IMR-90 (cell line): ENCODE data around the gene FLOT2. TPM values are rescaled to one million over a fixed set of nuclear protein-coding genes. Genes with fewer than 3 reads are reported as not detected.

Experiments
- ATAC-seq: fragments of 200-7000 bp; cut with Tn5 transposase; 2 replicates; pipeline ENCODE4 v1.9.1; 2020; ENCODE audit warnings: low read depth, mild to moderate bottlenecking, moderate library complexity
- BruUV-seq: library from RNA; stranded (reverse); fragments of 400-500 nt; replicated peaks from 2 replicates; lab custom pipeline; 2021; lab: Mats Ljungman, UMichigan
- CTCF ChIA-PET: fragments of 300-600 bp; formaldehyde crosslinking; extraction: SDS; loops from one replicate; lab custom pipeline; 2021; ENCODE audit warnings: antibody characterized with exemption; lab: Yijun Ruan, JAX
- POLR2A ChIA-PET: fragments of 300-600 bp; sonication (Branson Sonifier 250); formaldehyde crosslinking; loops from one replicate; lab custom pipeline; 2022; ENCODE audit warnings: antibody characterized with exemption; ENCODE audit not compliant: unreplicated experiment; lab: Charles Lee
- DNase-seq: peaks from one replicate; pipeline ENCODE4 v3.0.0; 2013
- H2AFZ ChIP-seq: replicated peaks from 2 replicates; pipeline ENCODE3; 2013; ENCODE audit warnings: low read length, mild to moderate bottlenecking; ENCODE audit not compliant: poor library complexity
- H2AK5ac ChIP-seq: 2 replicates; pipeline ENCODE4 v1.6.1; 2013; ENCODE audit warnings: low read depth, low read length, inconsistent platforms
- H2AK9ac ChIP-seq: replicated peaks from 2 replicates; pipeline ENCODE3; 2013; ENCODE audit warnings: mild to moderate bottlenecking, low read depth, low read length, moderate library complexity; ENCODE audit not compliant: poor library complexity
- H2BK120ac ChIP-seq: 2 replicates; pipeline ENCODE4 v1.6.1; 2013; ENCODE audit warnings: low read depth, low read length, inconsistent platforms
- H2BK15ac ChIP-seq: 3 replicates; pipeline ENCODE4 v1.6.1; 2013; ENCODE audit warnings: low read depth, low read length, inconsistent platforms
- H2BK20ac ChIP-seq: 2 replicates; pipeline ENCODE4 v1.6.1; 2013; ENCODE audit warnings: low read depth, mild to moderate bottlenecking, inconsistent platforms, low read length, moderate library complexity
- H2BK5ac ChIP-seq: 2 replicates; pipeline ENCODE4 v1.6.1; 2013; ENCODE audit warnings: mild to moderate bottlenecking, low read depth, low read length, inconsistent platforms; ENCODE audit not compliant: poor library complexity, severe bottlenecking
- H3K14ac ChIP-seq: replicated peaks from 2 replicates; pipeline ENCODE4 v1.6.1; 2013; ENCODE audit warnings: low read depth, low read length, inconsistent platforms
- H3K18ac ChIP-seq: 2 replicates; pipeline ENCODE4 v1.6.1; 2013; ENCODE audit warnings: low read depth, low read length, control low read depth
- H3K23ac ChIP-seq: 2 replicates; pipeline ENCODE4 v1.6.1; 2013; ENCODE audit warnings: low read depth, low read length, inconsistent platforms
- H3K27ac ChIP-seq: 2 replicates; pipeline ENCODE4 v1.5.1; 2013; ENCODE audit warnings: mild to moderate bottlenecking, control low read depth, low read length; ENCODE audit not compliant: insufficient read depth
- H3K27me3 ChIP-seq: 2 replicates; pipeline ENCODE4 v1.6.1; 2013; ENCODE audit warnings: low read length; ENCODE audit not compliant: control insufficient read depth, insufficient read depth
- H3K36me3 ChIP-seq: 2 replicates; pipeline ENCODE4 v1.6.1; 2013; ENCODE audit warnings: low read length, mixed read lengths; ENCODE audit not compliant: control insufficient read depth, insufficient read depth
- H3K4ac ChIP-seq: 2 replicates; pipeline ENCODE4 v1.6.1; 2013; ENCODE audit warnings: low read depth, low read length, inconsistent platforms
- H3K4me1 ChIP-seq: 2 replicates; pipeline ENCODE4 v1.6.1; 2013; ENCODE audit warnings: low read length, mixed read lengths; ENCODE audit not compliant: control insufficient read depth, insufficient read depth
- H3K4me2 ChIP-seq: 2 replicates; pipeline ENCODE4 v1.6.1; 2013; ENCODE audit warnings: low read depth, mild to moderate bottlenecking, control low read depth, low read length, moderate library complexity
- H3K4me3 ChIP-seq: 2 replicates; pipeline ENCODE4 v1.5.1; 2013; ENCODE audit warnings: low read depth, mild to moderate bottlenecking, control low read depth, low read length, moderate library complexity; ENCODE audit not compliant: insufficient read depth
- H3K56ac ChIP-seq: 2 replicates; pipeline ENCODE4 v1.6.1; 2013; ENCODE audit warnings: low read length, inconsistent platforms; ENCODE audit not compliant: insufficient read depth; ENCODE audit errors: extremely low read depth
- H3K79me1 ChIP-seq, 2 experiments: 2 replicates each; pipeline ENCODE4 v1.6.1; 2013; ENCODE audit warnings: low read length in 2 of 2, inconsistent platforms in 1 of 2, low read depth in 1 of 2
- H3K9ac ChIP-seq: 2 replicates; pipeline ENCODE4 v1.6.1; 2013; ENCODE audit warnings: low read depth, low read length, control low read depth
- H3K9me1 ChIP-seq: 2 replicates; pipeline ENCODE4 v1.6.1; 2013; ENCODE audit warnings: low read length, inconsistent platforms; ENCODE audit not compliant: insufficient read depth
- H3K9me3 ChIP-seq: 2 replicates; pipeline ENCODE4 v1.6.1; 2013; ENCODE audit warnings: low read length; ENCODE audit not compliant: control insufficient read depth, insufficient read depth
- H4K20me1 ChIP-seq: 2 replicates; pipeline ENCODE4 v1.6.1; 2013; ENCODE audit warnings: low read length, inconsistent platforms; ENCODE audit not compliant: insufficient read depth
- H4K5ac ChIP-seq: 2 replicates; pipeline ENCODE4 v1.6.1; 2013; ENCODE audit warnings: mild to moderate bottlenecking, low read depth, low read length, control low read depth
- H4K8ac ChIP-seq, 2 experiments: 2 replicates each; pipeline ENCODE4 v1.6.1; 2013; ENCODE audit warnings: low read depth in 2 of 2, low read length in 2 of 2, control low read depth in 1 of 2, inconsistent platforms in 1 of 2
- H4K91ac ChIP-seq: 2 replicates; pipeline ENCODE4 v1.6.1; 2013; ENCODE audit warnings: low read depth, low read length, inconsistent platforms; ENCODE audit not compliant: insufficient read depth
- MAFK ChIP-seq: IDR thresholded peaks from 2 replicates; pipeline ENCODE4 v1.6.1; 2012; ENCODE audit warnings: low read depth, low read length, improper control_type of control experiment
- RCOR1 ChIP-seq: IDR thresholded peaks from 2 replicates; pipeline ENCODE4 v1.6.1; 2012; ENCODE audit warnings: mild to moderate bottlenecking, low read length, improper control_type of control experiment; ENCODE audit not compliant: insufficient replicate concordance
- WGBS, 2 experiments: methylation state at CpG; one replicate each; pipeline versions ENCODE4 v1.1.5 to v1.1.7; 2013; ENCODE audit warnings: missing lambda C conversion rate in 2 of 2; ENCODE audit not compliant: insufficient read length in 1 of 2; ENCODE audit errors: extremely low coverage in 2 of 2; 5-methylcytosine and 5-hydroxymethylcytosine counted together
- dilution Hi-C: fragments of 300-500 bp; cut with HindIII; formaldehyde crosslinking; loops from one replicate; pipeline ENCODE4 v1.14.3; 2018; ENCODE audit warnings: low sequenced_read_pairs; ENCODE audit not compliant: unreplicated experiment
- in situ Hi-C: fragments of 300-500 bp; cut with MboI; formaldehyde crosslinking; loops from 3 replicates; pipeline ENCODE4 v1.14.3; 2019; ENCODE audit warnings: low sequenced_read_pairs, inconsistent platforms, mixed read lengths
- intact Hi-C: fragments of 100-400 bp; cut with micrococcal nuclease; formaldehyde crosslinking; loops from 2 replicates; pipeline ENCODE4 v1.10.0; 2022
- polyA plus RNA-seq, 3 experiments: library from polyadenylated mRNA; depleted of rRNA; stranded (reverse); fragments of >200 nt; gene quantifications; 2 replicates each; pipeline ENCODE4 v1.2.3, GENCODE V29; 2012; ENCODE audit warnings: low replicate concordance in 1 of 3
- total RNA-seq: library from RNA; depleted of rRNA; stranded (reverse); fragments of >200 nt; gene quantifications from 2 replicates; pipeline ENCODE4 v1.2.3, GENCODE V29; 2012

FLOT2 gene
- total and polyA plus RNA-seq, 2 of the 4 experiments (the other 2 are of a cell fraction): 19.7 to 67.9 TPM

GRCh38 chr17:28906276-28906675, 8.7 kb upstream of the FLOT2 start:
- H3K4me2 ChIP-seq: no peak overlapping the region
- H2AK5ac ChIP-seq: no peak overlapping the region
- no peak overlapping the region for H2BK120ac ChIP-seq
- H3K36me3 ChIP-seq: peaks cover 45% of the 10 kb centered on the region
- POLR2A ChIA-PET: no interaction called here
- WGBS, 2 experiments: 85% methylated on average over 2 of the region's 9 CpGs; no CpG with 5 or more reads in 1 of the 2 experiments
- H3K9ac ChIP-seq: no peak overlapping the region
- dilution Hi-C loops: no loop called here
- no peak overlapping the region for H3K56ac ChIP-seq
- DNase-seq (no peak), ATAC-seq (no peak)
- H3K4me1 ChIP-seq: peaks cover 20% of the 10 kb centered on the region
- BruUV-seq: no TSS peak
- H3K18ac ChIP-seq: no peak overlapping the region
- H2AK9ac ChIP-seq: no peak overlapping the region
- peaks cover 10 to 45% of the 10 kb centered on the region in 2 experiments; a peak in 3 of 4 replicates for H3K79me1 ChIP-seq
- H2AFZ ChIP-seq: no peak overlapping the region
- no peak overlapping the region for H2BK15ac ChIP-seq
- H4K8ac ChIP-seq: no peak overlapping the region
- H3K14ac ChIP-seq: no peak overlapping the region
- peaks cover 13% of the 10 kb centered on the region for H3K9me1 ChIP-seq
- no peak overlapping the region for H3K4ac ChIP-seq
- H3K27ac ChIP-seq: no peak overlapping the region
- H4K91ac ChIP-seq: no peak overlapping the region
- no peak overlapping the region for H3K4me3 ChIP-seq
- H4K20me1 ChIP-seq: peaks cover 41% of the 10 kb centered on the region; the same call in 1 of the 2 replicates
- in situ Hi-C loops: no loop called here
- no peak overlapping the region for H2BK5ac ChIP-seq
- CTCF ChIA-PET: no interaction called here
- H3K23ac ChIP-seq: no peak overlapping the region
- H3K27me3 ChIP-seq: no peaks in the 10 kb centered on the region
- intact Hi-C loops: loop anchor here (5.0 kb wide), 1 partner anchor 41 kb away; no protein-coding TSS in a partner anchor
- no peaks in the 10 kb centered on the region for H3K9me3 ChIP-seq
- H2BK20ac ChIP-seq: no peak overlapping the region
- TF ChIP-seq MAFK (no peak), RCOR1 (no peak)
- H4K5ac ChIP-seq: no peak overlapping the region
